HL-60 (cell line): ENCODE data around the gene PTPRT.
"Not testable (repeated sequence)": the region's sequence is repeated elsewhere in the genome, so short reads cannot be mapped to it uniquely, and the experiment has no call there.

Source experiments
- DNase-seq, 2 experiments: peaks; one replicate each; pipeline ENCODE4 v3.0.0-alpha.2; 2010 to 2020; ENCODE audit warnings: low read depth in 1 of 2, low spot score in 1 of 2
- H3K27ac ChIP-seq: fragments of 250-450 bp; sonication (Bioruptor Pico); replicated peaks from 2 replicates; pipeline ENCODE4 v1.5.1; 2020; ENCODE audit warnings: mild to moderate bottlenecking, moderate library complexity
- H3K27me3 ChIP-seq: fragments of 250-450 bp; sonication (Bioruptor Pico); 2 replicates; pipeline ENCODE4 v1.5.1; 2021; ENCODE audit warnings: mild to moderate bottlenecking, moderate library complexity; ENCODE audit not compliant: insufficient read depth, poor library complexity, severe bottlenecking
- H3K4me3 ChIP-seq: replicated peaks from 2 replicates; pipeline ENCODE4 v1.5.1; 2011; ENCODE audit warnings: mild to moderate bottlenecking, control low read depth, low read length; ENCODE audit not compliant: insufficient read depth
- CTCF ChIP-seq: IDR thresholded peaks from one replicate; pipeline ENCODE4 v1.5.1; 2011; ENCODE audit warnings: low read length, control low read depth, inconsistent platforms; ENCODE audit not compliant: insufficient read depth
- GABPA ChIP-seq: IDR thresholded peaks from 2 replicates; pipeline ENCODE4 v1.6.1; 2012; ENCODE audit warnings: low read depth
- POLR2AphosphoS5 ChIP-seq: IDR thresholded peaks from 2 replicates; pipeline ENCODE4 v1.6.1; 2012; ENCODE audit warnings: low read depth
- REST ChIP-seq: IDR thresholded peaks from 2 replicates; pipeline ENCODE4 v1.6.1; 2012; ENCODE audit warnings: low read depth; ENCODE audit not compliant: insufficient replicate concordance
- SPI1 ChIP-seq: IDR thresholded peaks from 2 replicates; pipeline ENCODE4 v1.6.1; 2012; ENCODE audit warnings: low read depth, mild to moderate bottlenecking, borderline replicate concordance

The PTPRT gene

GRCh38 chr20:42902509-42902908, 287.2 kb downstream of the PTPRT start:
- no peak for DNase-seq
- no peaks in the 10 kb centered on the region for H3K27me3 ChIP-seq
- H3K4me3 ChIP-seq, result no peak overlapping the region
- no peak for TF ChIP-seq GABPA
- no peak for TF ChIP-seq REST
- TF ChIP-seq SPI1, result no peak
- TF ChIP-seq CTCF, result no peak
- TF ChIP-seq POLR2AphosphoS5, result no peak
- no peak overlapping the region for H3K27ac ChIP-seq

- TF ChIP-seq SPI1 (no peak), POLR2AphosphoS5 (no peak), REST (no peak), CTCF (no peak), GABPA (no peak)
- no peaks in the 10 kb centered on the region for H3K27me3 ChIP-seq
- H3K27ac ChIP-seq, result no peak overlapping the region
- no peak for DNase-seq
- no peak overlapping the region for H3K4me3 ChIP-seq
These were observed 287.8 kb downstream of the PTPRT start for GRCh38 chr20:42901689-42902440.

GRCh38 chr20:42900764-42901163, 288.9 kb downstream of the PTPRT start:
- H3K4me3 ChIP-seq, H3K27ac ChIP-seq, DNase-seq, H3K27me3 ChIP-seq: not testable (repeated sequence)

GRCh38 chr20:42895020-42895419, 294.7 kb downstream of the PTPRT start:
- no peak for TF ChIP-seq GABPA
- TF ChIP-seq CTCF, result no peak
- TF ChIP-seq SPI1, result no peak
- TF ChIP-seq POLR2AphosphoS5, result no peak
- no peak for TF ChIP-seq REST
- Histone ChIP-seq H3K4me3 (no peak overlapping the region), H3K27me3 (no peaks in the 10 kb centered on the region), H3K27ac (no peak overlapping the region)
- no peak for DNase-seq
